GM19455 (cell line): Measurements from ENCODE around the gene NR6A1.

ENCODE experiments used
- ATAC-seq: cut with Tn5 transposase; IDR thresholded peaks from one replicate; pipeline ENCODE4 v1.9.1; 2021; ENCODE audit not compliant: unreplicated experiment

The NR6A1 gene

GRCh38 chr9:124541824-124542223 is 229.3 kb downstream of the NR6A1 start:
- ATAC-seq, result no peak

- no peak for ATAC-seq
Measured at GRCh38 chr9:124537926-124538325, 233.2 kb downstream of the NR6A1 start.

GRCh38 chr9:124535846-124536245 is 235.3 kb downstream of the NR6A1 start:
- no peak for ATAC-seq

- ATAC-seq, result no peak
Measured at GRCh38 chr9:124532897-124533296, 238.2 kb downstream of the NR6A1 start.

- ATAC-seq, result no peak
Measured at GRCh38 chr9:124531115-124531514, 240.0 kb downstream of the NR6A1 start.

- no peak for ATAC-seq
Measured at GRCh38 chr9:124530246-124530645, 240.9 kb downstream of the NR6A1 start.

GRCh38 chr9:124527781-124528180 is 243.3 kb downstream of the NR6A1 start:
- no peak for ATAC-seq

- ATAC-seq, result no peak
Measured at GRCh38 chr9:124526174-124526573, 244.9 kb downstream of the NR6A1 start.

GRCh38 chr9:124522121-124523098 is 248.7 kb downstream of the NR6A1 start:
- no peak for ATAC-seq

- no peak for ATAC-seq
Measured at GRCh38 chr9:124521142-124521541, 250.0 kb downstream of the NR6A1 start.

GRCh38 chr9:124520206-124520596 is 250.9 kb downstream of the NR6A1 start:
- no peak for ATAC-seq

- ATAC-seq, result no peak
Measured at GRCh38 chr9:124518116-124518515, 253.0 kb downstream of the NR6A1 start.

GRCh38 chr9:124517600-124517999 is 253.5 kb downstream of the NR6A1 start:
- no peak for ATAC-seq

GRCh38 chr9:124514874-124515273 is 256.2 kb downstream of the NR6A1 start:
- no peak for ATAC-seq

- no peak for ATAC-seq
Measured at GRCh38 chr9:124514125-124514524, 257.0 kb downstream of the NR6A1 start.

GRCh38 chr9:124513376-124513994 is 257.6 kb downstream of the NR6A1 start:
- ATAC-seq, result no peak

GRCh38 chr9:124512806-124513204 is 258.3 kb downstream of the NR6A1 start:
- ATAC-seq, result no peak

- no peak for ATAC-seq
Measured at GRCh38 chr9:124511891-124512805, 259.0 kb downstream of the NR6A1 start.

- no peak for ATAC-seq
Measured at GRCh38 chr9:124511426-124511840, 259.7 kb downstream of the NR6A1 start.

GRCh38 chr9:124510650-124511425 is 260.3 kb downstream of the NR6A1 start:
- ATAC-seq, result no peak
